Activated CD4-positive, alpha-beta T cell treated with anti-CD3 and anti-CD28 coated beads, Interleukin-2, amount 50 U/mL, for 48 hours (primary cell): ENCODE results near the gene PRSS8.
"Not testable (repeated sequence)": the region's sequence is repeated elsewhere in the genome, so short reads cannot be mapped to it uniquely, and the experiment has no call there.

Experiments used
- DNase-seq, 2 experiments: peaks; one replicate each; pipeline ENCODE4 v3.0.0-alpha.2; 2020

Gene PRSS8

DNA sequence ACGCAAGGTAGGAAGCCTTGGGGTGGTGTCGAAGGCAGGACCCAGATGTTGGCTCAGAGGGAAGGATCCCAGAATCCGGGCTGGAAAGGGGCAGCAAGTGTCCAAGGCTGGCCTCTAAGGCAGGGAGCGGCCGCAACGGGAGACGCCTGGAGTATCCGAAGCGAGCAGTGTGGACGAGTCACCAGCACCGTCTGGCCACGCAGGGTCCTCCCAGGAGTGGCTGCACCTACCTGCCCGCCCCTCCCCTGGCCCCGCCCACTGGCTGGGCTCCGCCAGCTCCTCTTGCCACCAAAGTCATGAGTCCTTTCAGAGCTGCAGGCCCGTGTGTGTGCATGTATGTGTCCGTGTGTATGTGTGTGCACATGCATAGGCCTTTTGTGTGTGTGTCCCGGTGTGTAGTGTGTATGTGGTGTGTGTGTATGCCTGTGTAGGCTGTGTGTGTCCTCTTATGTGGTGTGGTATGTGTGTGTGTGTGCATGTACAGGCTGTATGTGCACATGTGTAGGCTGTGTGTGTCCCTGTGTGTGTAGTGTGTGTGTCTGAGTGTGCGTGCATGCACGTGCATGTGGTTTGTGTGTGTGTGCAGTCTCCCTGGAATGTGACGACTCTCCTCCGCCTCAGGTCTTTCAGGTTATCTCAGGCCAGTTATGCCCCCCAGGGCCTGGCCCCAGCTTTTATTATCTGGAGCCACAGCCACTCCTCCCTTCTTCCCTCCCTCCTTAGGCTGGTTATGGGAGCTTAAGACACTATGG, at the start of gene PRSS8:
Gene PRSS8, minus strand, starts transcription at position 193 of the 752 bp plus-strand sequence. CDS start 229 bp downstream, outside the sequence.
- DNase-seq: no peak

DNA sequence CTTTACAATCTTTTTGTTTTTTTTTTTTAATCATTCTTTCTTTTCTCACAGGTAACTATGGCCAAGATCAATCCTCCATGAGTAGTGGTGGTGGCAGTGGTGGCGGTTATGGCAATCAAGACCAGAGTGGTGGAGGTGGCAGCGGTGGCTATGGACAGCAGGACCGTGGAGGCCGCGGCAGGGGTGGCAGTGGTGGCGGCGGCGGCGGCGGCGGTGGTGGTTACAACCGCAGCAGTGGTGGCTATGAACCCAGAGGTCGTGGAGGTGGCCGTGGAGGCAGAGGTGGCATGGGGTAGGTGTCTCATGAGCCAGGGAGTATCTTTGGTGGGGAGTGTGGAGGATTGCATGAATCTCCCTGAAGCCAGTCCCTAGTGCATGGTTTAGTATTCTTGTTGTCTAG, 49.4 kb upstream of the PRSS8 start:
- no peak for DNase-seq

DNA sequence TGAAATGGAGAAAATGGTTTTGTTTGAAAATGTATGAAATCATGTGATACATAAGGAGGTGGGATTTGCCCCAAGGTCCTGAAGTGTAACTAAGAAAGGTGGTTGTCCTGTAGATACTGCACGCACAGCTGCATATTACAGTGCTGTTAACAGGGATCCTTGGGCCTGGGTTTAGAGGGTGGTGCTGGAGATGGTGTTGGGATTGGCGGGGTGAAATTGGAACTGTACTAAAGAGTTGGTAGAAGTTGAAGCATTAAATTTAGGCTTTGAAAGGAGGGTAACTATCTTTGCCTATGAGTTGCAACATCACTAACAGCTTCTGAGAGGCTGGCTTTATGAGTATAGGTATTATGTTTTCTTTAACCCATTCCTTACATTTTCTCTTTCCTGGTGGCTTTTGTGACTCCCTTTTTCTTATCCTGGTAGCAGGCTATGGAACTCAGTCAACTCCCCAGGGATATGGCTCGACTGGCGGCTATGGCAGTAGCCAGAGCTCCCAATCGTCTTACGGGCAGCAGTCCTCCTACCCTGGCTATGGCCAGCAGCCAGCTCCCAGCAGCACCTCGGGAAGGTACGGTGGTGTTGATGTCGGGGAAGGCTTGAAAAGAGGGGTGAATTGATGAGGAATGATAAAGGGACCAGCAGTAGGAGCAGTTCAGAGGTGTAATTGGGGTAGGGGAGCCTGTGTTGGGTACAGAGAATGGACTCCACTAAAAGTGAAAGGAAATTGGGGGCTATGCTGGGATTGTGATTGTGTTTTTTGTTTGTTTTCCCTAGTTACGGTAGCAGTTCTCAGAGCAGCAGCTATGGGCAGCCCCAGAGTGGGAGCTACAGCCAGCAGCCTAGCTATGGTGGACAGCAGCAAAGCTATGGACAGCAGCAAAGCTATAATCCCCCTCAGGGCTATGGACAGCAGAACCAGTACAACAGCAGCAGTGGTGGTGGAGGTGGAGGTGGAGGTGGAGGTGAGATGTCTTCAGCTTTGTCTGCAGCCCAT, 48.2 kb upstream of the PRSS8 start:
- DNase-seq: no peak

DNA sequence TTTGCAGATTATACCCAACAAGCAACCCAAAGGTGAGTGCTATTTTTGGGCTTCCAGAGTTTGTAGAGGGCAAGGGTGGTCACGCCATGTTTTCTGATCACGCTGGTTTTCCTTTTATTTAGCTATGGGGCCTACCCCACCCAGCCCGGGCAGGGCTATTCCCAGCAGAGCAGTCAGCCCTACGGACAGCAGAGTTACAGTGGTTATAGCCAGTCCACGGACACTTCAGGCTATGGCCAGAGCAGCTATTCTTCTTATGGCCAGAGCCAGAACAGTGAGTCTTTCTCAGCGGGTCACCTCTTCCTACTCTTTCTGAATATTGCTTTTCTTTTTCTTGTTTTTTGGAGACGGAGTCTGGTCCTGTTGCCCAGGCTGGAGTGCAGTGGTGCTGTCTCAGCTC, 46.9 kb upstream of the PRSS8 start:
- DNase-seq: no peak

DNA sequence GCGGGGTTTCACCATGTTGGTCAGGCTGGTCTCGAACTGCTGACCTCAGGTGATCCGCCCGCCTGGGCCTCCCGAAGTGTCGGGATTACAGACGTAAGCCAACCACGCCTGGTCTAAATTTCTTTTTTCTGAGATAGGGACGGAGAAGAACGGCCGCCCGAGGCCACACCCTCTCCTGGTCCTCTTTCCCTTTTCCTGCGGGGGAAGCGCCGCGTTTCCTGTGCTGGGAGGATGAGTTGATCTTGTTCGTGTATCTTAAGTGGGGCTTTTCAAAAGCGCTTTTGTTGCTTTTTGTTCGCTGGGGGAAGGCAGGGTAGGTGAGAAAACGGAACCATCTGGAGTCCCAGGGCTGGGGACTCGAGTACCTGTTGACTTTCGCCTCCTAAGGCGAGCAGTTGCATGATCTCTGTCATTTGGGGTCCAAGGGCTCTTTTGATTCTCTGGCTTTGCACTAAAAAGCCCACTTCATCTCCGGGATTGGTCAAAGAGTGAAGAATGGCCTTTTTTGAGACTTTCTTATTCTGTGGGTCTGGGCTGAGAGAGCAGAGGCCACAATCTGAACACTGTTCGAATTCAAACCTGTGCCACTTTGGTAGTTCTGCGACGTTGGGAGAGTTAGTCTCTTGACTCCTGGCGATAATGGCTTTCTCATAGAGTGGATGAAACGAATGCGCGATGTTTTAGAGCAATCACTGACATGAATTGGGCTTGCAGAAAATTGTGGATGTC, 45.7 kb upstream of the PRSS8 start:
- peak; percentile 47 to 60 for DNase-seq

DNA sequence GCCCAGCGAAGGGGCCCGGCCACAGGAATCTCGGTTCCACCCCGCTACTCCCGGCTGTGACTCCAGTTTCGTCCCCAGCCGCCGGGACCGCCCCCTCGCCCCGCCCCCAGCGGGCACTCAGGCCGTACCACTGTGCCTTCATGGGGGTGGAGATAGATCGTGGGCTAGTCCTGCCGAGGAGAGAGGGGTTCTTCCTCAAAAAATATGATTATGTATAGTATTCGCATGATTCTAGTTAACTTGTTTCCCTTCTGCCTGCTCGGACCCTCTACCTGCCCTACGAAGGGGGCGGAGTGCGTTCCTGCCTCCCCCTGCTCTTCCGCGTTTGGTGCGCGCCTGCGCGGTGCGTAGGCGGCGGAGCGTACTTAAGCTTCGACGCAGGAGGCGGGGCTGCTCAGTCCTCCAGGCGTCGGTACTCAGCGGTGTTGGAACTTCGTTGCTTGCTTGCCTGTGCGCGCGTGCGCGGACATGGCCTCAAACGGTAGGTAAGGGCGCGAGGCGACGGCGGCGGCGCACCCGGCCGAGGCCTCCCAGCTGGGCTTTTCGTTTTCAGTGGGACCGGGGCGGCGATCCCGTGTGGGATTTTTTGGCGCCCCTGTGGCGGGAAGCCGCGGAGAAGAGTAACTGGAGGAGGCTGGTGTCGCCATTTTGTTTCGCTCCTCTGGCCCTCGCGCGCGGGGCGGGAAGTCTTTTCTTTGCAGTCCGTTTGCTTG, 44.4 kb upstream of the PRSS8 start, which contains the start of gene FUS:
Gene FUS, plus strand, starts transcription at position 393 of the 713 bp plus-strand sequence. Its CDS starts 76 bp downstream, at position 469.
- peak; percentile 91 to 92 for DNase-seq

DNA sequence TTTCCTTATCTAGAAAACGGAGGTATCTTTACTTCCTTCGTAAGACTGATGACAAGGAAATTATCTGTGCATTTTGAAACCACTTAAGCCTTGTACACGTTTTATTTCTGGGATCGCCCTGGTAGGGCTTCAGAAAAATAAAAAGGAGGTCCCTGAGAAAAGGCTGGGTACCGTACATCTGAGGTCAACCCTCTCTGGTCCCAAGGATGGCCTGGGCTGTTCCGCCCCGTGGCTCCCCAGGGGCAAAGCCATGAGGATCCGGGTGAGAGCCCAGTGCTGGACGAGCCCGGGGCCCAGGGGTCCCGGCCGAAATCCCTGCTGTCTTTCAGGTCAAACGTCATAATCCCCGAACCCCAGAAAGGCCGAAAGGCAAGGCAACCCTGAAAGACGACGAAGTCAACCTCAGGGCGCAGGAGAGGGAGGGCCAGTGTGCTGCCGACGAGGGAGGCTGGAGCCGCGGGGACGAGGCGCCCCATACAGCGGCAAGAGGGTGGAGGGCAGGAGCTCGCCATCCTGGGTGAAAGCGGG, 43.8 kb upstream of the PRSS8 start:
- no peak for DNase-seq

DNA sequence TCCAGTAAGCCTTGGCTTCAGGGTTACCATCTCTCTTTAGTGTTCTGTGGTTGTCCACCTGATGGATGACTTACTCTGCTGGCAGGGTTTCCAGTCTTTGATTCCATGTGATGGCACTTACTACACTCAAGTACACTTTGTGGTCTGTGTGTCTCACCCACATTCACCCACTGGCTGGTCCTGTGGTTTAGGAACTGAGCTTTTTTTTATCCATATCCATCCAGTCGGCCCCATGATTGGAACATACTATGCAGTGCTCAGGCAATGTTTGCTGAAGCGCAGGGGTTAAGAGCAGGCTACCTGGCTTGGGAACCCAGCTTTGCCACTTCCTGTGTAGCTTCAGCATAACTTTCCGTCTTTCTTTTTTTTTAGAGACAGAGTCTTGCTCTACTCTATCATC, 41.6 kb upstream of the PRSS8 start:
- DNase-seq: peak; percentile 44 to 63

DNA sequence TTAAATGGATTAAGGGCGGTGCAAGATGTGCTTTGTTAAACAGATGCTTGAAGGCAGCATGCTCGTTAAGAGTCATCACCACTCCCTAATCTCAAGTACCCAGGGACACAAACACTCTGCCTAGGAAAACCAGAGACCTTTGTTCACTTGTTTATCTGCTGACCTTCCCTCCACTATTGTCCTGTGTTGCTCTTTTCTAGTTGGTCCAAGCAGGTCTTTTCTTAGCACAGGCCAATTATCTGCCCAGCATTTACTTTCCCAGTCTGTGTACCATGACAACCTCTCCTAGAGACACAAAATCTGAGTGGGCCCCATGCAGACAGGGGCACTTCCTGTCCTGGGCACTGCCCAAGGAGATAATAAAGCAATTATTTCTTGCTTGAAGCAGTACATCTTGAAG, 34.5 kb upstream of the PRSS8 start:
- DNase-seq: not testable (repeated sequence)

DNA sequence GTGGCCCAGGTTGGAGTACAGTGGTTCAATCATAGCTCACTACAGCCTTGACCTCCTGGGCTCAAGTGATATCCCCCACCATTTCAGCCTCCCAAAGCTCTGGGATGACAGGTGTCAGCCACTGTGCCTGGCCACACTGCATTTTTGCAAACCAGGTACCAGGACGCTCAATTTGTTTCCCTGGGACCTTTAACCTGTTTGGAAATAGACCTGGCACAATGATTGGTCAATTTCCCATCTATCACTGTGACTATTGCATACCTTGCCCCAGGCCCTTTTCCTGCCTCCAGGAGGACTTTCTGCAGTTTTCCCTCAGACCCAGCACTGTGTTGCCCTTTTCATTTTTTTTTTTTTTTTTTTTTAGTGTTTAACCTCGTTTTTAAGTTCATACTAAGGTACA, 33.3 kb upstream of the PRSS8 start:
- DNase-seq: no peak

DNA sequence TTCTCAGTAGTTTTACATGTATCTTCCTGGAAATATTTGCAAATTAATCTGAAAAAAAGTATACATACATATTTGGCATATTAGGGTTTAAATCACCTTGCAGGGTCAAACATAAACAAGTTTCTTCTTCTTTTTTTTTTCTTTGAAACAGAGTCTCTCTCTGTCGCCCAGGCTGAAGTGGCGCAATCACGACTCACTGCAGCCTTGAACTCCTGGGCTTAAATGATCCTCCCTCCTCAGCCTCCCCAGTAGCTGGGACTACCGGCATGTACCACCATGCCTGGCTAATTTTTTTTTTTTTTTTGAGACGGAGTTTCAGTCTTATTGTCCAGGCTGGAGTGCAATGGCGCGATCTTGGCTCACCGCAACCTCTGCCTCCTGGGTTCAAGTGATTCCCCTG, 31.8 kb upstream of the PRSS8 start:
- no peak for DNase-seq

DNA sequence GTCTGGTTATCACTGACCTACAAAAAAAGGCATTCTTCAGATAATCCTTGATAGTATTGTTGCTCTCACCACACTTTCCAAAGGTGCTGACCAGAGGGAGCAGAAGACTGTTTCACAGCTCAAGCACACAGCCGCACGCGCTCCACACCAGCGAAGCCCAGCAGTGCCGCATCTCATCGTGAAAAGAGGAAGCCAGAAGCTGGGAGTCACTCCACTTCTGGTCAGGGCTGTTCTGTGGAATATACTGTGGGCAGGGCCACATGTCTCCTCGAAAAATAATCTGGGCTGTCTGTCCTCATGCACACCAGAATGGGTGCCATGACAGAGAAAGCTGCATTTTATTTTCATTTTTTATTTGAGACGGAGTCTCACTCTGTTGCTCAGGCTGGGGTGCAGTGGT, 21.6 kb upstream of the PRSS8 start:
- DNase-seq: no peak

DNA sequence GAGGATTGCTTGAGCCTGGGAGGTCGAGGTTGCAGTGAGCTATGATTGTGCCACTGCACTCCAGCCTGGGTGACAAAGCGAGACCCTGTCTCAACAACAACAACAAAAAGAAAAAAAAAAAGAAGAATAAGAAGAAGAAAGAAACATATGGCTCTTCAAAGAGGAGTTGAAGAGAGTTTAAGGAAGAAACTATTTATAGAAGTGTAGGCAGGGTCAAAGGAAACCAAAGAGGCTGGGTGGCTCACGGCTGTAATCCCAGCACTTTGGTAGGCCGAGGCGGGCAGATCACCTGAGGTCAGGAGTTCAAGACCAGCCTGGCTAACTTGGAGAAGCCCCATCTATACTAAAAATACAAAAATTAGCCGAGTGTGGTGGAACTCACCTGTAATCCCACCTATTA, 15.4 kb upstream of the PRSS8 start:
- DNase-seq: not testable (repeated sequence)

DNA sequence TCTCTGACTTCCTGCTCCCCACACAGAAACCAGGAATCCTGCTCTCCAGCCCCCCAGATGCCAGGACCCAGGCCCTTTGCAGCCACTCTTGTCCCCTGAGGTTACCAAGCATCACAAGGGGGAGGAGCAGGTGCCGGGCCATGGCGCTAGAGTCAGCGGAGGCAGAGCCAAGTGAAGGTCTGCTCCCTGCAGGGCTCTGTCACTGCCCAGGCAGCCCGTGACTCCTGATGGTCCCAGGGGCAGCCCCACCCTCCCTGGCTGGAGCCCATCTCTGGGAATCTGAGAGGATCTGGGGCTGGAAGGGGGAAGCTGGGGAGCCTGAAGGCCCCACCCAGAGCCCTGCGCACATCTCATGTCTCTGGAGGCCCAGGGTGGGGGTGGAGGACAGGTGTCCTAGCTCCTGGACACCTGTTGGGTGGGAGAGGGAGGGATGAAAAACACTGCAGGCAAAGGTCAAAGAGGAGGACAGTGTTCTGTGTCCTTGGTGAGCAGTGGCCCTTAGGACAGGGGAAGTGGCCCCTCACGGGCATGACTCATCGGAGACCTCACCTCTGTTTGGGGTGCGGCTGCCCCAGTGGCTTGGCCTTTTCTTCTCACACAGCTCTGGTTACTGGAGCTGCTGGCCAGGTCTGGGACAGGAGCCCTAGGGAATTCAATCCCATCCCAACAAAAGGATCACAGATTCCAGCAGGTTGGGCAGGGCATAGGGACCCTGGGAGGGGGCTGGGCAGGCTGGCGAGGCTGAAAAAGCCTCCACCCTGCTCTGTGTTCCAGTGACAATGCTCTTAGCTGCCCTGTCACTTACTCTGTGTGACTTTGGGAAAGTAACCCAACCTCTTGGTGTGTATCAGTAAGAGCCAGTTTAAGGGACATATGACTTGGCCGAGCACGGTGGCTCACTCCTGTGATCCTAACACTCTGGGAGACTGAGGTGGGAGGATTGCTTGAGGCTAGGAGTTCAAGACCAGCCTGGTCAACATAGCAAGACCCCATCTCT, 14.7 kb upstream of the PRSS8 start, which contains the start of gene PRSS36:
Gene PRSS36, minus strand, starts transcription at position 173 of the 997 bp plus-strand sequence. Its CDS starts 31 bp downstream, at position 142.
- no peak for DNase-seq

DNA sequence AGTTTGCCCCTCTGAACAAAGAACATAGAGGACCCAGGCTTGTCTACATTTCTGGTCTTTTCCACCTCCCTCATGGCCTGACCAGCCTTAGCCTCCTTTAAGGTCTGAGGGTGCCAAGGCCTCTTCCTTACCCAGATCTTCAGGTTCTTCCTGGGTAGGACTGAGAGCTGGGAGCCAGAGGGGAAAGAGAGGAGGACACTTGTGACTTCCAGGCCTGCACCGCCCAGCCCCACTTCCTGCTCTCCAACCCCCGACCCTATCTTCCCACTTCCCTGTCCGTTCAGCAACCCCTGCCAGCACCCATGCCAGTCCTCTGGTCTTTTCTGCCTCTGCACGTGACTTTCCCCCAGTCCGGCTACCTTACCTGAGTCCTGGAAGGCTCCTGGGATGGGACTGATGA, 13.8 kb upstream of the PRSS8 start:
- no peak for DNase-seq

DNA sequence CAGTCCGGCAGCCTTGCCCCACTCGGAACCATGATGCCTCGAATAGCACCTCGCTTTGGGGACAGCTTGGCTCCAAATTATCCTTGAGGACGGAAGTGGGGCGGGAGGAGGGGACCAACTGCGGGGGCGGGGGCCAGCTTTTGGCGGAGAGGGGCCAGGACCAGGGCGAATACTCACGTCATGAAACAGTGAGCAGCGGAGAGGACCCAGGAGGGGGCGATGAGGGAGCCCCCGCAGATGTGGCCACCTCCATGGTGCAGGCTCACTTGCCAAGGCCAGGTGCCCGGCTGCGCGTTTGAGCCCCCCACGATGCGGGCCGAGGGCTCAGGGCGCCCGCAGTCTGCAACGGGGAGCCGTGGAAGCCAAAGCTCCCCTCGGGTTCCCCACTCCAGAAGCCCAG, 13.4 kb upstream of the PRSS8 start:
- no peak for DNase-seq

DNA sequence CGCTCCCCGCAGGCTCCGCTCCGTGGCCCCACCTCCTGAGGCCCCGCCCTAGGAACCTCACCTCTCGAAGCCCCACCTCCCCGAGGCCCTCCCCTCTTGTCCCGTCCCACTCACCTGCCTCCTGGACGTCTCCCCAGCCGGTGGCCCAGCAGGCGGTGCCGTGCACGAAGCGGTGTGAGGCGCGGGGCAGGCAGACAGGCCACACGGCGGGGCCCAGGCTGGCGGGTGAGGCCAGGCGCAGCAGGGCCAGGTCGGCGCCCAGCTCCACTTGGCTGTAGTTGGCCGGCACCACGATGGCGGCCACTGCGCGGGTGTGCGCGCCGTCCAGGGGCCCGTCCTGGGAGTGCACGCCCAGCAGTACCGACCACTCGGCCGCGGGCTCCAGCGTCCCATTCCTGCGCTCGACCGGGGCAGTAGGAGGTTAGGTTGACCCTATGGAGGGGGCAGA, 12.8 kb upstream of the PRSS8 start:
- DNase-seq: no peak

DNA sequence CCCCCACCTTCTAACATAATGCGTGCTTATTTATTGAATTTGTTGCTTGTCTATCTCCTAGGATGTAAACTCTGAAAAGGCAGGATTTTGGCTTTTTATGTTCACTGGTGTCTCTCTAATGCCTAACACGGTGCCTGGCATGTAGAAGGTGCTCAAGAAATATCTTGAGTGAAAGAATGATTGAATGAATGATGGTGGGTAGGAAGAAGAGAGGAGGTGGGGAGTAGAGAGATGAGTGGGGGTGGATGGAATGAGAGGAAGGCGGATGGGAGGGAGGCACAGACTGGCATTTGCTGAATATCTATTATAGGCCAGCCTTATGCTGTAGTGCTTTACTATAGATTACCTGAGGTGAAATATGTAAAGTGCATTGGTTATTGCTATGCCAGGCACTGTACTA, 12.0 kb upstream of the PRSS8 start:
- no peak for DNase-seq

DNA sequence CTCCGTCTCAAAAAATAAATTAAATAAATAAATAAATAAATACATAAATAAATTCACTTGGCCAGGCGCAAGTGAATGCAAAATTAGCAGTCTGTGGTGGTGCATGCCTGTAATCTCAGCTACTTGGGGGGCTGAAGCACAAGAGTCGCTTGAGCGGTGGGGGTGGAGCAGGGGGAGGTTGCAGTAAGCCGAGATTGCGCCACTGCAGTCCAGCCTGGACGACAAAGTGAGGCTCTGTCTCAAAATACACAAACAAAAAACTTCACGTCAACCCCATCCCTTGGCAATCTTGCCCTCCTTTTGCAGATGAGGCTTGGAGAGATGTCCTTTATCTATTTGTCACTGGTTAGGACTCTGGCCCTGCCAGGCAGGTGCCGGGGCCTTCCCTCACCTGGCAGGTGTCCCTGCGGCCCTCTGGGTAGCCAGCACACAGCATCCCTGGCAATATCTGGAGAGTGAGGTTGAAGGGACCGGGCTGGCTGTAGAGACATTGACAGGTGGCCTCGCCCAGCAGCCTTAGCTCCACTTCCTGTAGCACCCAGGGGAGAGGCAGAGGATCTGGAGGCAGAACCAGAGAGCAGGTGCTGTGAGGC, 10.0 kb upstream of the PRSS8 start:
- no peak for DNase-seq

DNA sequence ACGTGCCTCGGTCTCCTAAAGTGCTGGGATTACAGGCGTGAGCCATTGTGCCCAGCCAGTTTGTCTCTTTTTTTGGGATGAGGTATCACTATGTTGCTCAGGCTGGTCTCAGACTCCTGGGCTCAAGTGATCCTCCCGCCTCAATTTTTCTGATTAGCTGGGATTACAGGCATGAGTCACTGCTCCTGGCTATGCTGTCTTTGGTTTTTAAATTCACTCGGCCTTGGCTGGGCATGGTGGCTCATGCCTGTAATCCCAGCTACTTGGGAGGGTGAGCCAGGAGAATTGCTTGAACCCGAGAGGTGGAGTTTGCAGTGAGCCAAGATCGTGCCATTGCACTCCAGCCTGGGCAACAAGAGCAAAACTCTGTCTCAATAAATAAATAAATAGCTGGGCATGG, 8.9 kb upstream of the PRSS8 start:
- DNase-seq: not testable (repeated sequence)
